Measurements from ENCODE around the gene PRDM16.

DNA sequence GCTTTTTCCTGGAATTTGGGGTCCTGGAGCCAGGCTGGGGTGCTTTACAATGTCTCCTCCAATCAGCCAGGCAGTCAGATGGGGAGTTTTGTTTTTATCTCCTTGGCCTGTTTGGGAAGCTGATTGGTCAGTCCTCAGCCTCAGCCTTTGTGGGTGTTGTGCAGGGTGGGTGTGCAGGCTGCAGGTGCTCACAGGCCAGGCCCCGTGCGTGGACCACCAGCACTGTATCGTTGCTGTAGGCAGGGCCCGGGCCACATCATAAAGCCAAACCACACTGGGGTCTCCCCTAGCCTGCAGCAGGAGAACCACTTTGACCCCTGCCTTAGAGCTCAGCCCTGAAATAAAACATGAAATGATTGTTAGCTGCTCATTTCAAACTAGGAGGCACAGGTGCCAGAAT is 8.6 kb downstream of the PRDM16 start:
- TF ChIP-seq POLR2AphosphoS5 (IDR thresholded peaks at IDR 0.05), result no peak
- TF ChIP-seq, protein P1, sequence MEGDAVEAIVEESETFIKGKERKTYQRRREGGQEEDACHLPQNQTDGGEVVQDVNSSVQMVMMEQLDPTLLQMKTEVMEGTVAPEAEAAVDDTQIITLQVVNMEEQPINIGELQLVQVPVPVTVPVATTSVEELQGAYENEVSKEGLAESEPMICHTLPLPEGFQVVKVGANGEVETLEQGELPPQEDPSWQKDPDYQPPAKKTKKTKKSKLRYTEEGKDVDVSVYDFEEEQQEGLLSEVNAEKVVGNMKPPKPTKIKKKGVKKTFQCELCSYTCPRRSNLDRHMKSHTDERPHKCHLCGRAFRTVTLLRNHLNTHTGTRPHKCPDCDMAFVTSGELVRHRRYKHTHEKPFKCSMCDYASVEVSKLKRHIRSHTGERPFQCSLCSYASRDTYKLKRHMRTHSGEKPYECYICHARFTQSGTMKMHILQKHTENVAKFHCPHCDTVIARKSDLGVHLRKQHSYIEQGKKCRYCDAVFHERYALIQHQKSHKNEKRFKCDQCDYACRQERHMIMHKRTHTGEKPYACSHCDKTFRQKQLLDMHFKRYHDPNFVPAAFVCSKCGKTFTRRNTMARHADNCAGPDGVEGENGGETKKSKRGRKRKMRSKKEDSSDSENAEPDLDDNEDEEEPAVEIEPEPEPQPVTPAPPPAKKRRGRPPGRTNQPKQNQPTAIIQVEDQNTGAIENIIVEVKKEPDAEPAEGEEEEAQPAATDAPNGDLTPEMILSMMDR (IDR thresholded peaks at IDR 0.05; ENCODE audit: poor library complexity, severe bottlenecking), result no peak
- no peak for TF ChIP-seq RAD21 (conservative IDR thresholded peaks at IDR 0.05)
- TF ChIP-seq EZH2 (IDR thresholded peaks at IDR 0.05; ENCODE audit: borderline replicate concordance, insufficient read depth, low read length, poor library complexity, severe bottlenecking), result no peak
- TF ChIP-seq, protein P2, sequence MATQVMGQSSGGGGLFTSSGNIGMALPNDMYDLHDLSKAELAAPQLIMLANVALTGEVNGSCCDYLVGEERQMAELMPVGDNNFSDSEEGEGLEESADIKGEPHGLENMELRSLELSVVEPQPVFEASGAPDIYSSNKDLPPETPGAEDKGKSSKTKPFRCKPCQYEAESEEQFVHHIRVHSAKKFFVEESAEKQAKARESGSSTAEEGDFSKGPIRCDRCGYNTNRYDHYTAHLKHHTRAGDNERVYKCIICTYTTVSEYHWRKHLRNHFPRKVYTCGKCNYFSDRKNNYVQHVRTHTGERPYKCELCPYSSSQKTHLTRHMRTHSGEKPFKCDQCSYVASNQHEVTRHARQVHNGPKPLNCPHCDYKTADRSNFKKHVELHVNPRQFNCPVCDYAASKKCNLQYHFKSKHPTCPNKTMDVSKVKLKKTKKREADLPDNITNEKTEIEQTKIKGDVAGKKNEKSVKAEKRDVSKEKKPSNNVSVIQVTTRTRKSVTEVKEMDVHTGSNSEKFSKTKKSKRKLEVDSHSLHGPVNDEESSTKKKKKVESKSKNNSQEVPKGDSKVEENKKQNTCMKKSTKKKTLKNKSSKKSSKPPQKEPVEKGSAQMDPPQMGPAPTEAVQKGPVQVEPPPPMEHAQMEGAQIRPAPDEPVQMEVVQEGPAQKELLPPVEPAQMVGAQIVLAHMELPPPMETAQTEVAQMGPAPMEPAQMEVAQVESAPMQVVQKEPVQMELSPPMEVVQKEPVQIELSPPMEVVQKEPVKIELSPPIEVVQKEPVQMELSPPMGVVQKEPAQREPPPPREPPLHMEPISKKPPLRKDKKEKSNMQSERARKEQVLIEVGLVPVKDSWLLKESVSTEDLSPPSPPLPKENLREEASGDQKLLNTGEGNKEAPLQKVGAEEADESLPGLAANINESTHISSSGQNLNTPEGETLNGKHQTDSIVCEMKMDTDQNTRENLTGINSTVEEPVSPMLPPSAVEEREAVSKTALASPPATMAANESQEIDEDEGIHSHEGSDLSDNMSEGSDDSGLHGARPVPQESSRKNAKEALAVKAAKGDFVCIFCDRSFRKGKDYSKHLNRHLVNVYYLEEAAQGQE (IDR thresholded peaks at IDR 0.05; ENCODE audit: borderline replicate concordance), result no peak

Data from neural cell (in vitro differentiated cells).